ENCODE results near the gene ARRDC3. TPM values are rescaled to one million over a fixed set of nuclear protein-coding genes. Genes with fewer than 3 reads are reported as not detected.

ARRDC3 gene
- total RNA-seq, 1 experiment from 2014 or later: 46.3 TPM

GRCh38 chr5:91407204-91407603 is 24.1 kb upstream of the ARRDC3 start:
- POLR2A ChIA-PET (ENCODE audit: low non-redundant PET): no interaction called here
- Histone ChIP-seq H3K36me3 (ENCODE audit: insufficient read depth, low read length, poor library complexity, severe bottlenecking) (no peaks in the 10 kb centered on the region), H3K27me3 (replicated peaks; ENCODE audit: insufficient read depth, low read depth, low read length, poor library complexity) (no peaks in the 10 kb centered on the region), H3K4me1 (ENCODE audit: insufficient read depth, low read length, poor library complexity, severe bottlenecking) (no peaks in the 10 kb centered on the region), H3K4me3 (ENCODE audit: low read depth, low read length, poor library complexity, severe bottlenecking) (no peak overlapping the region), H3K9me3 (ENCODE audit: low read depth, low read length, poor library complexity, severe bottlenecking) (no peaks in the 10 kb centered on the region), H3K27ac (ENCODE audit: low read depth, low read length, poor library complexity, severe bottlenecking) (no peak overlapping the region)
- TF ChIP-seq EZH2 (IDR thresholded peaks at IDR 0.05; ENCODE audit: borderline replicate concordance, low read depth, low read length, poor library complexity, severe bottlenecking): no peak
- TF ChIP-seq, protein P1, sequence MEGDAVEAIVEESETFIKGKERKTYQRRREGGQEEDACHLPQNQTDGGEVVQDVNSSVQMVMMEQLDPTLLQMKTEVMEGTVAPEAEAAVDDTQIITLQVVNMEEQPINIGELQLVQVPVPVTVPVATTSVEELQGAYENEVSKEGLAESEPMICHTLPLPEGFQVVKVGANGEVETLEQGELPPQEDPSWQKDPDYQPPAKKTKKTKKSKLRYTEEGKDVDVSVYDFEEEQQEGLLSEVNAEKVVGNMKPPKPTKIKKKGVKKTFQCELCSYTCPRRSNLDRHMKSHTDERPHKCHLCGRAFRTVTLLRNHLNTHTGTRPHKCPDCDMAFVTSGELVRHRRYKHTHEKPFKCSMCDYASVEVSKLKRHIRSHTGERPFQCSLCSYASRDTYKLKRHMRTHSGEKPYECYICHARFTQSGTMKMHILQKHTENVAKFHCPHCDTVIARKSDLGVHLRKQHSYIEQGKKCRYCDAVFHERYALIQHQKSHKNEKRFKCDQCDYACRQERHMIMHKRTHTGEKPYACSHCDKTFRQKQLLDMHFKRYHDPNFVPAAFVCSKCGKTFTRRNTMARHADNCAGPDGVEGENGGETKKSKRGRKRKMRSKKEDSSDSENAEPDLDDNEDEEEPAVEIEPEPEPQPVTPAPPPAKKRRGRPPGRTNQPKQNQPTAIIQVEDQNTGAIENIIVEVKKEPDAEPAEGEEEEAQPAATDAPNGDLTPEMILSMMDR (conservative IDR thresholded peaks at IDR 0.05; ENCODE audit: low read depth, low read length): no peak
- no peak for DNase-seq (ENCODE audit: low spot score)
- intact Hi-C loops (cut with micrococcal nuclease; ENCODE audit: unreplicated experiment): no loop called here
- no TSS peak for BruUV-seq (replicated peaks)
- CTCF ChIA-PET: no interaction called here

DNA sequence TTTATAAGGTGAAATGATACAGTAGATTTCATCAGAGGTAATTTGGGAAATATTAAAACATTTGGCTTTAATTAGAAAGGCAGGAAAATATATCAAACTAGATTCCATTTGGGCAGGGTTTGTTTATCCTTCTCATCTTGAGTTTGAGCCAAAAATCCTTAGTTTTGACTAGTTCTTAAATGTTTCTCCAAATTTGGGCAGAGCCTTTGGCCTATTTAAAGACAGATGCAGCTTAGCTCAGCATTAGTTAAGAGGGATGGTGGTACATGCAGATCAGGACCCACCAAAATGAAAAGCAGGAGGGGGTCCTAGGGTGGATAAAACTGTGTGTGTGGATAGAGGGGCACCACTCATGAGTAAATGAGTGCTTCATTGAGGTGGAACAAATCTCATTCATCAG is 20.3 kb upstream of the ARRDC3 start:
- ChIA-PET POLR2A (ENCODE audit: low non-redundant PET) (interaction anchor here (0.5 kb wide), 1 partner anchor 20 kb away, joined by 5 read pairs; the partner anchor contains the start of gene ARRDC3), CTCF (no interaction called here)
- Histone ChIP-seq H3K36me3 (ENCODE audit: insufficient read depth, low read length, poor library complexity, severe bottlenecking) (no peaks in the 10 kb centered on the region), H3K4me3 (ENCODE audit: low read depth, low read length, poor library complexity, severe bottlenecking) (no peak overlapping the region), H3K27ac (ENCODE audit: low read depth, low read length, poor library complexity, severe bottlenecking) (no peak overlapping the region), H3K27me3 (replicated peaks; ENCODE audit: insufficient read depth, low read depth, low read length, poor library complexity) (no peaks in the 10 kb centered on the region), H3K9me3 (ENCODE audit: low read depth, low read length, poor library complexity, severe bottlenecking) (no peaks in the 10 kb centered on the region), H3K4me1 (ENCODE audit: insufficient read depth, low read length, poor library complexity, severe bottlenecking) (no peaks in the 10 kb centered on the region)
- BruUV-seq (replicated peaks): no TSS peak
- intact Hi-C loops (cut with micrococcal nuclease; ENCODE audit: unreplicated experiment): no loop called here
- TF ChIP-seq, protein P1 (conservative IDR thresholded peaks at IDR 0.05; ENCODE audit: low read depth, low read length): no peak
- TF ChIP-seq EZH2 (IDR thresholded peaks at IDR 0.05; ENCODE audit: borderline replicate concordance, low read depth, low read length, poor library complexity, severe bottlenecking): no peak
- no peak for DNase-seq (ENCODE audit: low spot score)

- DNase-seq (ENCODE audit: low spot score): no peak
- ChIA-PET POLR2A (ENCODE audit: low non-redundant PET) (no interaction called here), CTCF (no interaction called here)
- Histone ChIP-seq H3K9me3 (ENCODE audit: low read depth, low read length, poor library complexity, severe bottlenecking) (no peaks in the 10 kb centered on the region), H3K27ac (ENCODE audit: low read depth, low read length, poor library complexity, severe bottlenecking) (no peak overlapping the region), H3K4me3 (ENCODE audit: low read depth, low read length, poor library complexity, severe bottlenecking) (no peak overlapping the region), H3K36me3 (ENCODE audit: insufficient read depth, low read length, poor library complexity, severe bottlenecking) (no peaks in the 10 kb centered on the region), H3K4me1 (ENCODE audit: insufficient read depth, low read length, poor library complexity, severe bottlenecking) (no peaks in the 10 kb centered on the region), H3K27me3 (replicated peaks; ENCODE audit: insufficient read depth, low read depth, low read length, poor library complexity) (no peaks in the 10 kb centered on the region)
- TF ChIP-seq, protein P1 (conservative IDR thresholded peaks at IDR 0.05; ENCODE audit: low read depth, low read length): no peak
- no peak for TF ChIP-seq EZH2 (IDR thresholded peaks at IDR 0.05; ENCODE audit: borderline replicate concordance, low read depth, low read length, poor library complexity, severe bottlenecking)
- no TSS peak for BruUV-seq (replicated peaks)
- intact Hi-C loops (cut with micrococcal nuclease; ENCODE audit: unreplicated experiment): no loop called here
Measured at GRCh38 chr5:91401175-91401574, 18.1 kb upstream of the ARRDC3 start.
